ENCODE data around the gene MACROH2A1.

The MACROH2A1 gene

GRCh38 chr5:135391869-135392255, 7.2 kb downstream of the MACROH2A1 start:
- Histone ChIP-seq H3K4me3 (replicated peaks; ENCODE audit: insufficient read depth, low read length) (no peak overlapping the region), H3K27ac (replicated peaks) (peak overlapping the region; percentile 5; the same call in 1 of the 2 replicates), H3K27me3 (ENCODE audit: insufficient read depth, poor library complexity, severe bottlenecking) (no peaks in the 10 kb centered on the region)
- TF ChIP-seq, protein P1, sequence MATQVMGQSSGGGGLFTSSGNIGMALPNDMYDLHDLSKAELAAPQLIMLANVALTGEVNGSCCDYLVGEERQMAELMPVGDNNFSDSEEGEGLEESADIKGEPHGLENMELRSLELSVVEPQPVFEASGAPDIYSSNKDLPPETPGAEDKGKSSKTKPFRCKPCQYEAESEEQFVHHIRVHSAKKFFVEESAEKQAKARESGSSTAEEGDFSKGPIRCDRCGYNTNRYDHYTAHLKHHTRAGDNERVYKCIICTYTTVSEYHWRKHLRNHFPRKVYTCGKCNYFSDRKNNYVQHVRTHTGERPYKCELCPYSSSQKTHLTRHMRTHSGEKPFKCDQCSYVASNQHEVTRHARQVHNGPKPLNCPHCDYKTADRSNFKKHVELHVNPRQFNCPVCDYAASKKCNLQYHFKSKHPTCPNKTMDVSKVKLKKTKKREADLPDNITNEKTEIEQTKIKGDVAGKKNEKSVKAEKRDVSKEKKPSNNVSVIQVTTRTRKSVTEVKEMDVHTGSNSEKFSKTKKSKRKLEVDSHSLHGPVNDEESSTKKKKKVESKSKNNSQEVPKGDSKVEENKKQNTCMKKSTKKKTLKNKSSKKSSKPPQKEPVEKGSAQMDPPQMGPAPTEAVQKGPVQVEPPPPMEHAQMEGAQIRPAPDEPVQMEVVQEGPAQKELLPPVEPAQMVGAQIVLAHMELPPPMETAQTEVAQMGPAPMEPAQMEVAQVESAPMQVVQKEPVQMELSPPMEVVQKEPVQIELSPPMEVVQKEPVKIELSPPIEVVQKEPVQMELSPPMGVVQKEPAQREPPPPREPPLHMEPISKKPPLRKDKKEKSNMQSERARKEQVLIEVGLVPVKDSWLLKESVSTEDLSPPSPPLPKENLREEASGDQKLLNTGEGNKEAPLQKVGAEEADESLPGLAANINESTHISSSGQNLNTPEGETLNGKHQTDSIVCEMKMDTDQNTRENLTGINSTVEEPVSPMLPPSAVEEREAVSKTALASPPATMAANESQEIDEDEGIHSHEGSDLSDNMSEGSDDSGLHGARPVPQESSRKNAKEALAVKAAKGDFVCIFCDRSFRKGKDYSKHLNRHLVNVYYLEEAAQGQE (IDR thresholded peaks at IDR 0.05; ENCODE audit: insufficient replicate concordance, low read depth), result no peak
- no peak for TF ChIP-seq GABPA (IDR thresholded peaks at IDR 0.05; ENCODE audit: low read depth)
- TF ChIP-seq, protein P2, sequence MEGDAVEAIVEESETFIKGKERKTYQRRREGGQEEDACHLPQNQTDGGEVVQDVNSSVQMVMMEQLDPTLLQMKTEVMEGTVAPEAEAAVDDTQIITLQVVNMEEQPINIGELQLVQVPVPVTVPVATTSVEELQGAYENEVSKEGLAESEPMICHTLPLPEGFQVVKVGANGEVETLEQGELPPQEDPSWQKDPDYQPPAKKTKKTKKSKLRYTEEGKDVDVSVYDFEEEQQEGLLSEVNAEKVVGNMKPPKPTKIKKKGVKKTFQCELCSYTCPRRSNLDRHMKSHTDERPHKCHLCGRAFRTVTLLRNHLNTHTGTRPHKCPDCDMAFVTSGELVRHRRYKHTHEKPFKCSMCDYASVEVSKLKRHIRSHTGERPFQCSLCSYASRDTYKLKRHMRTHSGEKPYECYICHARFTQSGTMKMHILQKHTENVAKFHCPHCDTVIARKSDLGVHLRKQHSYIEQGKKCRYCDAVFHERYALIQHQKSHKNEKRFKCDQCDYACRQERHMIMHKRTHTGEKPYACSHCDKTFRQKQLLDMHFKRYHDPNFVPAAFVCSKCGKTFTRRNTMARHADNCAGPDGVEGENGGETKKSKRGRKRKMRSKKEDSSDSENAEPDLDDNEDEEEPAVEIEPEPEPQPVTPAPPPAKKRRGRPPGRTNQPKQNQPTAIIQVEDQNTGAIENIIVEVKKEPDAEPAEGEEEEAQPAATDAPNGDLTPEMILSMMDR (IDR thresholded peaks at IDR 0.05; ENCODE audit: insufficient read depth, low read length), result no peak
- no peak for TF ChIP-seq POLR2AphosphoS5 (IDR thresholded peaks at IDR 0.05; ENCODE audit: low read depth)
- no peak for TF ChIP-seq SPI1 (IDR thresholded peaks at IDR 0.05; ENCODE audit: borderline replicate concordance, low read depth)
- no peak for DNase-seq (ENCODE audit: low read depth in 1 of 2, low spot score in 1 of 2)

GRCh38 chr5:135391116-135391868, 7.7 kb downstream of the MACROH2A1 start:
- Histone ChIP-seq H3K27me3 (ENCODE audit: insufficient read depth, poor library complexity, severe bottlenecking) (no peaks in the 10 kb centered on the region), H3K4me3 (replicated peaks; ENCODE audit: insufficient read depth, low read length) (no peak overlapping the region), H3K27ac (replicated peaks) (peak overlapping the region; percentile 5; the same call in 1 of the 2 replicates)
- no peak for DNase-seq (ENCODE audit: low read depth in 1 of 2, low spot score in 1 of 2)
- TF ChIP-seq POLR2AphosphoS5 (IDR thresholded peaks at IDR 0.05; ENCODE audit: low read depth), result no peak
- TF ChIP-seq GABPA (IDR thresholded peaks at IDR 0.05; ENCODE audit: low read depth), result no peak
- TF ChIP-seq, protein P1 (IDR thresholded peaks at IDR 0.05; ENCODE audit: insufficient replicate concordance, low read depth), result no peak
- TF ChIP-seq, protein P2 (IDR thresholded peaks at IDR 0.05; ENCODE audit: insufficient read depth, low read length), result no peak
- TF ChIP-seq SPI1 (IDR thresholded peaks at IDR 0.05; ENCODE audit: borderline replicate concordance, low read depth), result no peak

DNA sequence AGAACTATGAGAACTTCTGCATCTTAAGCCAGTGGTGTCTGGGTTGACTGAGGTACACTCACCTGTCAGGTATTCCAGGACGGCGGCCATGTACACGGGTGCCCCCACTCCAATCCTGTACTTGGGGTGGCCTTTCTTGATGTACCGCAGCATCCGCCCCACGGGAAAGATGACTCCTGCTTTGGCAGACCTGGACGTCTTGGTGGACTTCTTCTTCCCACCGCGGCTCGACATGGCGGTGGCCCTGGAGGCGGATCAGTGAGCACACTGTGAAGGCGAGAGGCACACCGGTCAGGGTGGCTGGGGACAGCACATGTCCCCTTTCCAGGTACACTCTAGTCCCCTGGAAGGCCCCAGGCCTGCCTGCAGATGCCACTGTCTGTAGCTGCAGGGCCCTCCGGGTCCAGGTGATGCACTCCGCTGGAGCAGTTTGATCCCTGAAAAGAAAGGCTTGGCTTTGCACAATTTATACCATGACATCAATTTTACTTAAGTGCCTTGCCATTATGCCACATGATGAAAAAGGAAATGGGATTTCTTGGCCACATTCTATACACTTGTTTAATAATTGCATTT, 10.1 kb downstream of the MACROH2A1 start:
- TF ChIP-seq, protein P2 (IDR thresholded peaks at IDR 0.05; ENCODE audit: insufficient read depth, low read length), result no peak
- TF ChIP-seq POLR2AphosphoS5 (IDR thresholded peaks at IDR 0.05; ENCODE audit: low read depth) (no peak), SPI1 (IDR thresholded peaks at IDR 0.05; ENCODE audit: borderline replicate concordance, low read depth) (no peak), GABPA (IDR thresholded peaks at IDR 0.05; ENCODE audit: low read depth) (no peak)
- TF ChIP-seq, protein P1 (IDR thresholded peaks at IDR 0.05; ENCODE audit: insufficient replicate concordance, low read depth), result no peak
- DNase-seq (ENCODE audit: low read depth in 1 of 2, low spot score in 1 of 2), result no peak
- no peaks in the 10 kb centered on the region for H3K27me3 ChIP-seq (ENCODE audit: insufficient read depth, poor library complexity, severe bottlenecking)
- no peak overlapping the region for H3K27ac ChIP-seq (replicated peaks)
- no peak overlapping the region for H3K4me3 ChIP-seq (replicated peaks; ENCODE audit: insufficient read depth, low read length)
